SK-N-SH (cell line): ENCODE measurements around the gene CALML6. TPM values are rescaled to one million over a fixed set of nuclear protein-coding genes. Genes with fewer than 3 reads are reported as not detected.

Source experiments
- CTCF ChIA-PET: fragments of 300-600, 350-600 bp; formaldehyde crosslinking; extraction: SDS; loops from one replicate; lab custom pipeline; 2021; lab: Yijun Ruan, JAX
- POLR2A ChIA-PET: fragments of 350-600 bp; sonication (Branson Sonifier 250); formaldehyde crosslinking; extraction: SDS; loops from one replicate; lab custom pipeline; 2020; ENCODE audit warnings: antibody characterized with exemption, inconsistent platforms; lab: Yijun Ruan, JAX
- DNase-seq: peaks from one replicate; pipeline ENCODE4 v3.0.0; 2012
- H2AFZ ChIP-seq: fragments of 200-600 bp; sonication (generic); 2 replicates; pipeline ENCODE4 v1.8.1; 2016; ENCODE audit warnings: antibody characterized with exemption, mild to moderate bottlenecking, low read depth
- H3F3A ChIP-seq: fragments of 200-600 bp; sonication (generic); replicated peaks from 2 replicates; pipeline ENCODE3; 2016; ENCODE audit warnings: antibody characterized with exemption, mild to moderate bottlenecking; ENCODE audit not compliant: insufficient read depth
- H3K27ac ChIP-seq, 2 experiments: fragments of 200-500 bp in 1 of 2; fragments of 200-600 bp in 1 of 2; sonication (Bioruptor generic) in 1 of 2; sonication (generic), shearing (Covaris generic) in 1 of 2; 2 replicates each; pipeline versions ENCODE4 v1.5.1 to v1.6.1; 2014 to 2016; ENCODE audit warnings: low read depth in 2 of 2, inconsistent platforms in 1 of 2, low read length in 1 of 2, mild to moderate bottlenecking in 1 of 2, mixed read lengths in 1 of 2
- H3K27me3 ChIP-seq: fragments of 200-600 bp; sonication (generic), shearing (Covaris generic); 2 replicates; pipeline ENCODE4 v1.6.1; 2016; ENCODE audit warnings: mixed run types; ENCODE audit not compliant: insufficient read depth
- H3K36me3 ChIP-seq, 2 experiments: fragments of 200-500 bp in 1 of 2; fragments of 200-600 bp in 1 of 2; sonication (Bioruptor generic) in 1 of 2; sonication (generic) in 1 of 2; replicated peaks in 1 of 2; 2 replicates each; pipeline versions ENCODE3 to v1.5.1; 2014 to 2016; ENCODE audit warnings: low read length in 1 of 2, mild to moderate bottlenecking in 1 of 2; ENCODE audit not compliant: insufficient read depth in 2 of 2, control insufficient read depth in 1 of 2
- H3K4me1 ChIP-seq, 2 experiments: fragments of 200-500 bp in 1 of 2; fragments of 200-600 bp in 1 of 2; sonication (Bioruptor generic) in 1 of 2; sonication (generic), shearing (Covaris generic) in 1 of 2; 2 replicates each; pipeline versions ENCODE4 v1.5.1 to v1.6.1; 2014 to 2016; ENCODE audit warnings: low read depth in 1 of 2, low read length in 1 of 2, mixed run types in 1 of 2; ENCODE audit not compliant: insufficient read depth in 2 of 2, control insufficient read depth in 1 of 2
- H3K4me2 ChIP-seq: fragments of 200-600 bp; sonication (generic), shearing (Covaris generic); 2 replicates; pipeline ENCODE4 v1.6.1; 2017; ENCODE audit warnings: mixed run types
- H3K4me3 ChIP-seq, 2 experiments: fragments of 200-500 bp in 1 of 2; fragments of 200-600 bp in 1 of 2; sonication (Bioruptor generic) in 1 of 2; sonication (generic), shearing (Covaris generic) in 1 of 2; 2 replicates each; pipeline versions ENCODE4 v1.5.1 to v1.8.1; 2014 to 2016; ENCODE audit warnings: low read depth in 2 of 2, inconsistent platforms in 1 of 2, low read length in 1 of 2, mild to moderate bottlenecking in 1 of 2, mixed read lengths in 1 of 2, moderate library complexity in 1 of 2
- H3K79me2 ChIP-seq: fragments of 200-600 bp; sonication (generic); 2 replicates; pipeline ENCODE4 v1.8.1; 2017; ENCODE audit warnings: mild to moderate bottlenecking; ENCODE audit not compliant: insufficient read depth
- H3K9ac ChIP-seq: fragments of 200-600 bp; sonication (generic); 2 replicates; pipeline ENCODE4 v1.6.1; 2017; ENCODE audit warnings: mixed run types
- H3K9me2 ChIP-seq: fragments of 200-600 bp; sonication (generic); 2 replicates; pipeline ENCODE4 v1.6.1; 2017; ENCODE audit warnings: mixed run types
- H3K9me3 ChIP-seq: fragments of 200-600 bp; sonication (generic); 2 replicates; pipeline ENCODE4 v1.6.1; 2017; ENCODE audit warnings: mixed run types, mild to moderate bottlenecking, moderate library complexity
- H4K20me1 ChIP-seq: fragments of 200-600 bp; sonication (generic); 2 replicates; pipeline ENCODE4 v1.6.1; 2017; ENCODE audit warnings: mild to moderate bottlenecking, mixed run types; ENCODE audit not compliant: insufficient read depth
- CHD2 ChIP-seq: fragments of 150-350 bp; IDR thresholded peaks from 2 replicates; pipeline ENCODE4 v1.6.1; 2018; ENCODE audit warnings: low read length; ENCODE audit not compliant: partially characterized antibody
- CTCF ChIP-seq: fragments of 200-600 bp; sonication (generic); IDR thresholded peaks from 2 replicates; pipeline ENCODE4 v1.6.1; 2017; ENCODE audit warnings: antibody characterized with exemption, mild to moderate bottlenecking, moderate library complexity
- EP300 ChIP-seq, 2 experiments: IDR thresholded peaks; 2 replicates each; pipeline versions ENCODE4 v1.4.0 to v1.6.1; 2012; ENCODE audit warnings: borderline replicate concordance in 1 of 2, low read depth in 1 of 2, low read length in 1 of 2
- EZH2phosphoT487 ChIP-seq: fragments of 200-600 bp; sonication (generic); IDR thresholded peaks from 2 replicates; pipeline ENCODE4 v1.6.1; 2017; ENCODE audit warnings: low read depth, mixed run types, mild to moderate bottlenecking, antibody characterized with exemption, moderate library complexity, borderline replicate concordance
- FOXJ3 ChIP-seq: sonication (generic); formaldehyde crosslinking; IDR thresholded peaks from 2 replicates; pipeline ENCODE4 v1.5.1; 2020; ENCODE audit warnings: mild to moderate bottlenecking, missing genetic modification reagents
- GABPA ChIP-seq: IDR thresholded peaks from 2 replicates; pipeline ENCODE4 v1.4.0; 2012; ENCODE audit warnings: low read depth, mild to moderate bottlenecking
- GATA2 ChIP-seq: sonication (generic); formaldehyde crosslinking; IDR thresholded peaks from 2 replicates; pipeline ENCODE4 v1.5.0; 2020; ENCODE audit warnings: mild to moderate bottlenecking, missing genetic modification reagents
- JUND ChIP-seq: IDR thresholded peaks from 2 replicates; pipeline ENCODE4 v1.4.0; 2012
- MAX ChIP-seq: IDR thresholded peaks from 2 replicates; pipeline ENCODE4 v1.4.0; 2012; ENCODE audit warnings: low read depth
- MXI1 ChIP-seq: IDR thresholded peaks from 2 replicates; pipeline ENCODE4 v1.6.1; 2012; ENCODE audit warnings: mild to moderate bottlenecking, low read depth, low read length, improper control_type of control experiment
- NRF1 ChIP-seq: IDR thresholded peaks from 2 replicates; pipeline ENCODE4 v1.6.1; 2012; ENCODE audit warnings: low read depth, mild to moderate bottlenecking, low read length
- RFX5 ChIP-seq: IDR thresholded peaks from 2 replicates; pipeline ENCODE4 v1.6.1; 2012; ENCODE audit warnings: mild to moderate bottlenecking, improper control_type of control experiment, low read length
- RXRA ChIP-seq: IDR thresholded peaks from 2 replicates; pipeline ENCODE4 v1.4.0; 2012; ENCODE audit warnings: low read depth, mild to moderate bottlenecking, borderline replicate concordance
- SMC3 ChIP-seq: IDR thresholded peaks from 2 replicates; pipeline ENCODE4 v1.6.1; 2012; ENCODE audit warnings: low read depth, low read length, improper control_type of control experiment
- TEAD4 ChIP-seq: IDR thresholded peaks from 2 replicates; pipeline ENCODE4 v1.4.0; 2012; ENCODE audit warnings: mild to moderate bottlenecking, borderline replicate concordance; ENCODE audit not compliant: insufficient read depth
- USF1 ChIP-seq: IDR thresholded peaks from 2 replicates; pipeline ENCODE4 v1.4.0; 2012; ENCODE audit warnings: low read depth, borderline replicate concordance
- YY1 ChIP-seq: IDR thresholded peaks from 2 replicates; pipeline ENCODE4 v1.4.0; 2012; ENCODE audit warnings: low read depth, mild to moderate bottlenecking
- ZBTB33 ChIP-seq: IDR thresholded peaks from 2 replicates; pipeline ENCODE4 v1.4.0; 2012; ENCODE audit warnings: low read depth, borderline replicate concordance
- WGBS: methylation state at CpG from one replicate; pipeline ENCODE4 v1.1.6; 2017; ENCODE audit warnings: low lambda C conversion rate; 5-methylcytosine and 5-hydroxymethylcytosine counted together
- polyA plus RNA-seq, 3 experiments: library from polyadenylated mRNA; depleted of rRNA; stranded (reverse); fragments of >200 nt; gene quantifications; 2 replicates each; pipeline ENCODE4 v1.2.3, GENCODE V29; 2012

Gene CALML6
- polyA plus RNA-seq, 1 of the 3 experiments (the other 2 are of a cell fraction): 0.87 TPM

GRCh38 chr1:1947493-1947892, 32.4 kb downstream of the CALML6 start:
- Histone ChIP-seq H3K4me1 (peaks cover 0 to 22% of the 10 kb centered on the region in 2 experiments; a peak in 1 of 4 replicates), H3F3A (no peaks in the 10 kb centered on the region), H4K20me1 (no peaks in the 10 kb centered on the region), H2AFZ (no peak overlapping the region), H3K9ac (no peak overlapping the region), H3K4me2 (no peak overlapping the region), H3K9me2 (no peaks in the 10 kb centered on the region), H3K36me3 (no peaks in the 10 kb centered on the region), H3K4me3 (no peak overlapping the region), H3K27me3 (no peaks in the 10 kb centered on the region; the same call in 1 of the 2 replicates), H3K9me3 (no peaks in the 10 kb centered on the region), H3K79me2 (no peaks in the 10 kb centered on the region), H3K27ac (no peak overlapping the region; a peak in 1 of 4 replicates)
- CTCF ChIA-PET: interaction anchor here (0.6 to 3.9 kb wide), 6 partner anchors 13 to 227 kb away, joined by 3 to 37 read pairs (median 4); no protein-coding TSS in a partner anchor
- POLR2A ChIA-PET: interaction anchor here (0.6 kb wide), 2 partner anchors 10 to 197 kb away, joined by 3 to 5 read pairs; no protein-coding TSS in a partner anchor
- 40% methylated on average over 1 of the region's 14 CpGs for WGBS
- no peak for DNase-seq
- TF ChIP-seq GATA2 (CRISPR knock-in tag): no peak
- TF ChIP-seq RXRA: no peak
- no peak for TF ChIP-seq TEAD4
- no peak for TF ChIP-seq EZH2phosphoT487
- no peak for TF ChIP-seq FOXJ3 (CRISPR knock-in tag)
- TF ChIP-seq YY1: no peak
- TF ChIP-seq USF1: no peak
- no peak for TF ChIP-seq CTCF
- no peak for TF ChIP-seq ZBTB33
- TF ChIP-seq JUND: no peak
- TF ChIP-seq EP300 (IDR thresholded peaks at IDR 0.05; ENCODE audit: borderline replicate concordance in 1 of 2, low read depth in 1 of 2, low read length in 1 of 2): no peak
- no peak for TF ChIP-seq CHD2
- no peak for TF ChIP-seq SMC3
- TF ChIP-seq MXI1: no peak
- TF ChIP-seq MAX: no peak
- TF ChIP-seq GABPA: no peak
- TF ChIP-seq RFX5: no peak
- TF ChIP-seq NRF1: no peak
